Fibroblast of lung (primary cell): ENCODE measurements around the gene CREG1.

Experiments
- EZH2 ChIP-seq: IDR thresholded peaks from 2 replicates; pipeline ENCODE4 v1.5.1; 2012; ENCODE audit warnings: low read length, control low read depth, mild to moderate bottlenecking; ENCODE audit errors: missing control alignments
- TF ChIP-seq, protein P1 (sequence below), 2 donors: IDR thresholded peaks in 1 of 2; conservative IDR thresholded peaks in 1 of 2; 1 replicate in 1 of 2; 2 replicates in 1 of 2; pipeline ENCODE4 v1.5.1; 2011 to 2012; ENCODE audit warnings: low read length in 2 of 2, control low read depth in 1 of 2, inconsistent platforms in 1 of 2, low read depth in 1 of 2, mild to moderate bottlenecking in 1 of 2

DNA sequence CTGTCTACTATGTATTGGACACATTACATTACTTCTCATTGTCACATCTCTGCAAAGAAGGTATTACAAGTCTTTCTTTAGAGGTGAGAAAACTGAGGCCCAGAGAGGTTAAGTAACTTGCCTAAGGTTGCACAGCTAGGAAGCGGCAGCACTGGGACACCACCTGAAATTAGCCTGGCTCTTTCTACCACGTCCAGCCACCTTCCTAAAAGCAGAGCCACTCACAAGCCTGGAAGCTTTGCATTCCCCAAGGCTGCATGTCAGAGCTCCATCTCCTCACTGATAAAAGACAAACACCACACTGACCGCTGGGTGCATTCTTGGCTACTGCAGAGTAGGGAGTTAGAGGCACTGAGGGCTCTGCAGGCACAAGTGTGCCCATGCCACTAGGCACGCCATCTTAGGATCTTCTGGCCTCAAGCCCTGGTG, 37.7 kb downstream of the CREG1 start:
- TF ChIP-seq, protein P1, sequence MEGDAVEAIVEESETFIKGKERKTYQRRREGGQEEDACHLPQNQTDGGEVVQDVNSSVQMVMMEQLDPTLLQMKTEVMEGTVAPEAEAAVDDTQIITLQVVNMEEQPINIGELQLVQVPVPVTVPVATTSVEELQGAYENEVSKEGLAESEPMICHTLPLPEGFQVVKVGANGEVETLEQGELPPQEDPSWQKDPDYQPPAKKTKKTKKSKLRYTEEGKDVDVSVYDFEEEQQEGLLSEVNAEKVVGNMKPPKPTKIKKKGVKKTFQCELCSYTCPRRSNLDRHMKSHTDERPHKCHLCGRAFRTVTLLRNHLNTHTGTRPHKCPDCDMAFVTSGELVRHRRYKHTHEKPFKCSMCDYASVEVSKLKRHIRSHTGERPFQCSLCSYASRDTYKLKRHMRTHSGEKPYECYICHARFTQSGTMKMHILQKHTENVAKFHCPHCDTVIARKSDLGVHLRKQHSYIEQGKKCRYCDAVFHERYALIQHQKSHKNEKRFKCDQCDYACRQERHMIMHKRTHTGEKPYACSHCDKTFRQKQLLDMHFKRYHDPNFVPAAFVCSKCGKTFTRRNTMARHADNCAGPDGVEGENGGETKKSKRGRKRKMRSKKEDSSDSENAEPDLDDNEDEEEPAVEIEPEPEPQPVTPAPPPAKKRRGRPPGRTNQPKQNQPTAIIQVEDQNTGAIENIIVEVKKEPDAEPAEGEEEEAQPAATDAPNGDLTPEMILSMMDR (conservative IDR thresholded peaks at IDR 0.05 in 1 of 2, IDR thresholded peaks at IDR 0.05 in 1 of 2; ENCODE audit: low read depth in 1 of 2, low read length in 2 of 2) = no peak
- TF ChIP-seq EZH2 = no peak
